Caki2 (cell line): ENCODE measurements around the gene TP53. TPM values are rescaled to one million over a fixed set of nuclear protein-coding genes. Genes with fewer than 3 reads are reported as not detected.

ENCODE experiments used
- total RNA-seq: library from RNA; depleted of rRNA; stranded (reverse); fragments of >200 nt; shearing (Covaris generic); gene quantifications from 2 replicates; pipeline ENCODE4 v1.2.3, GENCODE V29; 2014; ENCODE audit warnings: low replicate concordance; rRNA removed

TP53 gene
- total RNA-seq, 1 experiment from 2014 or later = 27.3 TPM

Other genes with a start within 250 kb of the TP53 start
- gene FGF11, start 248.0 kb downstream of the TP53 start, total RNA-seq = 0.06 and 0.98 TPM in 2 replicates
- gene CHRNB1, start 242.4 kb downstream of the TP53 start, total RNA-seq = 4.0 and 11.0 TPM in 2 replicates
- gene ZBTB4, start 207.9 kb downstream of the TP53 start, total RNA-seq = 4.6 and 5.8 TPM in 2 replicates
- gene SLC35G6, start 206.0 kb downstream of the TP53 start, total RNA-seq = not detected in 2 replicates
- gene POLR2A, start 203.1 kb downstream of the TP53 start, total RNA-seq = 10.9 and 11.8 TPM in 2 replicates
- 0.24 TPM in 1 of 2 replicates, not detected in the other for gene TNFSF12, start 138.4 kb downstream of the TP53 start, total RNA-seq
- gene TNFSF13, start 128.7 kb downstream of the TP53 start, total RNA-seq = 5.1 and 6.2 TPM in 2 replicates
- 105 and 115 TPM in 2 replicates for gene SENP3, start 125.6 kb downstream of the TP53 start, total RNA-seq
- gene CD68, start 107.9 kb downstream of the TP53 start, total RNA-seq = 57.9 and 93.2 TPM in 2 replicates
- gene MPDU1, start 103.6 kb downstream of the TP53 start, total RNA-seq = 96.4 and 130 TPM in 2 replicates
- not detected in 2 replicates for gene SOX15, start 97.4 kb downstream of the TP53 start, total RNA-seq
- 45.5 and 48.8 TPM in 2 replicates for gene FXR2, start 72.6 kb downstream of the TP53 start, total RNA-seq
- gene SAT2, start 59.7 kb downstream of the TP53 start, total RNA-seq = 49.8 and 51.8 TPM in 2 replicates
- 0.20 TPM in 1 of 2 replicates, not detected in the other for gene SHBG, start 57.4 kb downstream of the TP53 start, total RNA-seq
- not detected in 2 replicates for gene ATP1B2, start 36.6 kb downstream of the TP53 start, total RNA-seq
- gene WRAP53, start 987 bp upstream of the TP53 start, total RNA-seq = 18.6 and 23.1 TPM in 2 replicates
- not detected in 2 replicates for gene EFNB3, start 17.7 kb upstream of the TP53 start, total RNA-seq
- 1.0 TPM in 1 of 2 replicates, not detected in the other for gene DNAH2, start 30.3 kb upstream of the TP53 start, total RNA-seq
- gene KDM6B, start 146.7 kb upstream of the TP53 start, total RNA-seq = 0.27 TPM in 1 of 2 replicates, not detected in the other
- gene TMEM88, start 167.6 kb upstream of the TP53 start, total RNA-seq = not detected in 2 replicates
- 52.9 and 61.3 TPM in 2 replicates for gene NAA38, start 170.1 kb upstream of the TP53 start, total RNA-seq
- gene CYB5D1, start 170.5 kb upstream of the TP53 start, total RNA-seq = 4.6 and 4.7 TPM in 2 replicates
- 21.3 and 23.8 TPM in 2 replicates for gene CHD3, start 201.3 kb upstream of the TP53 start, total RNA-seq
- gene RNF227, start 228.8 kb upstream of the TP53 start, total RNA-seq = 2.0 and 2.6 TPM in 2 replicates
- 0.29 TPM in 1 of 2 replicates, not detected in the other for gene KCNAB3, start 242.4 kb upstream of the TP53 start, total RNA-seq
- gene TRAPPC1, start 244.5 kb upstream of the TP53 start, total RNA-seq = 0.71 and 6.5 TPM in 2 replicates
- 16.6 and 27.1 TPM in 2 replicates for gene CNTROB, start 244.7 kb upstream of the TP53 start, total RNA-seq